Hepatocyte (in vitro differentiated cells): ENCODE results near the gene PSD. TPM values are rescaled to one million over a fixed set of nuclear protein-coding genes. Genes with fewer than 3 reads are reported as not detected.
A peak's percentile ranks its signal among the peaks of the same experiment; 100 is the strongest.

Source experiments
- DNase-seq: peaks from one replicate; pipeline ENCODE4 v3.0.0-alpha.2; 2016; ENCODE audit warnings: low spot score
- H2AFZ ChIP-seq: fragments of 200-600 bp; sonication (generic); 2 replicates; pipeline ENCODE4 v1.6.0; 2016; ENCODE audit warnings: antibody characterized with exemption, mild to moderate bottlenecking
- H3K27ac ChIP-seq: fragments of 200-600 bp; sonication (generic); 2 replicates; pipeline ENCODE4 v1.5.1; 2016; ENCODE audit warnings: mild to moderate bottlenecking
- H3K27me3 ChIP-seq: fragments of 200-600 bp; sonication (generic); 2 replicates; pipeline ENCODE4 v1.6.1; 2016
- H3K36me3 ChIP-seq: fragments of 200-600 bp; sonication (generic); replicated peaks from 2 replicates; pipeline ENCODE4 v1.5.1; 2016; ENCODE audit warnings: low read depth; ENCODE audit not compliant: insufficient read depth
- H3K4me1 ChIP-seq: fragments of 200-600 bp; sonication (generic); 2 replicates; pipeline ENCODE4 v1.5.1; 2016; ENCODE audit warnings: mild to moderate bottlenecking, moderate library complexity; ENCODE audit not compliant: insufficient read depth
- H3K4me2 ChIP-seq: fragments of 200-600 bp; sonication (generic); 2 replicates; pipeline ENCODE4 v1.6.0; 2016
- H3K4me3 ChIP-seq: fragments of 200-600 bp; sonication (generic); 2 replicates; pipeline ENCODE4 v1.5.1; 2016; ENCODE audit warnings: mild to moderate bottlenecking
- H3K79me2 ChIP-seq: fragments of 200-600 bp; sonication (generic); 2 replicates; pipeline ENCODE4 v1.6.0; 2017; ENCODE audit warnings: mild to moderate bottlenecking
- H3K9me2 ChIP-seq: fragments of 200-600 bp; sonication (generic); replicated peaks from 2 replicates; pipeline ENCODE4 v1.6.0; 2017; ENCODE audit warnings: mild to moderate bottlenecking; ENCODE audit not compliant: insufficient read depth
- H3K9me3 ChIP-seq: fragments of 200-600 bp; sonication (generic); 2 replicates; pipeline ENCODE4 v1.5.1; 2016; ENCODE audit warnings: low read depth, mild to moderate bottlenecking
- H4K20me1 ChIP-seq: fragments of 200-600 bp; sonication (generic); 2 replicates; pipeline ENCODE4 v1.6.0; 2016; ENCODE audit warnings: mild to moderate bottlenecking; ENCODE audit not compliant: insufficient read depth, poor library complexity, severe bottlenecking
- CTCF ChIP-seq: fragments of 200-600 bp; sonication (generic); IDR thresholded peaks from 2 replicates; pipeline ENCODE4 v1.5.1; 2016; ENCODE audit warnings: antibody characterized with exemption, mild to moderate bottlenecking; ENCODE audit not compliant: poor library complexity
- EZH2 ChIP-seq: fragments of 200-600 bp; sonication (generic); IDR thresholded peaks from 2 replicates; pipeline ENCODE4 v1.6.1; 2016; ENCODE audit warnings: antibody characterized with exemption, mild to moderate bottlenecking, borderline replicate concordance
- EZH2phosphoT487 ChIP-seq: fragments of 200-600 bp; sonication (generic); IDR thresholded peaks from one replicate; pipeline ENCODE4 v1.6.1; 2018; ENCODE audit warnings: antibody characterized with exemption, mild to moderate bottlenecking, low read depth, moderate library complexity; ENCODE audit not compliant: unreplicated experiment, severe bottlenecking
- WGBS: methylation state at CpG from one replicate; pipeline ENCODE4 v1.1.6; 2016; ENCODE audit warnings: low lambda C conversion rate; ENCODE audit errors: missing lambda C conversion rate; 5-methylcytosine and 5-hydroxymethylcytosine counted together
- polyA plus RNA-seq: library from polyadenylated mRNA; unstranded; fragments of >200 nt; fragmentation: Nextera tagmentation; extraction: Ambion mirVana; gene quantifications from 2 replicates; pipeline ENCODE4 v1.2.1, GENCODE V29; 2016
- total RNA-seq: library from RNA; depleted of rRNA; stranded (reverse); fragments of >200 nt; gene quantifications from 2 replicates; pipeline ENCODE4 v1.2.3, GENCODE V29; 2014

Gene PSD
- total and polyA plus RNA-seq, 2 experiments from 2014 or later = 13.1 to 20.1 TPM

GRCh38 chr10:102421507-102421756, 2.8 kb upstream of the PSD start:
- Histone ChIP-seq H3K27ac (peak overlapping the region; percentile 92), H3K79me2 (peaks cover 21% of the 10 kb centered on the region), H3K9me2 (no peaks in the 10 kb centered on the region), H3K36me3 (no peaks in the 10 kb centered on the region), H3K4me1 (peaks cover 24% of the 10 kb centered on the region), H3K27me3 (peaks cover 14% of the 10 kb centered on the region), H4K20me1 (peaks cover 5% of the 10 kb centered on the region), H3K9me3 (no peaks in the 10 kb centered on the region), H3K4me2 (peak overlapping the region; percentile 100), H2AFZ (peak overlapping the region; percentile 95), H3K4me3 (peak overlapping the region; percentile 63)
- no peak for DNase-seq
- no peak for TF ChIP-seq EZH2
- TF ChIP-seq EZH2phosphoT487 = no peak
- no peak for TF ChIP-seq CTCF
- 1% methylated on average over 9 of the region's 14 CpGs for WGBS

GRCh38 chr10:102420714-102421506, 2.3 kb upstream of the PSD start, which contains the start of gene FBXL15:
TSS of gene FBXL15 (plus strand) at chr10:102420836. CDS start at chr10:102421130, 294 bp downstream.
- 1% methylated on average over 50 of the region's 66 CpGs for WGBS
- Histone ChIP-seq H3K79me2 (peaks cover 17% of the 10 kb centered on the region), H3K4me1 (peaks cover 24% of the 10 kb centered on the region), H3K4me3 (peak within 1 kb of the TSS; percentile 63), H3K9me2 (no peaks in the 10 kb centered on the region), H2AFZ (peak within 1 kb of the TSS; percentile 95), H4K20me1 (peaks cover 5% of the 10 kb centered on the region), H3K4me2 (peak within 1 kb of the TSS; percentile 100), H3K27me3 (peaks cover 14% of the 10 kb centered on the region), H3K36me3 (no peaks in the 10 kb centered on the region), H3K27ac (peak within 1 kb of the TSS; percentile 92), H3K9me3 (no peaks in the 10 kb centered on the region)
- peak; percentile 99 for DNase-seq
- TF ChIP-seq CTCF (no peak), EZH2phosphoT487 (no peak), EZH2 (no peak)

GRCh38 chr10:102420181-102420713, 1.7 kb upstream of the PSD start:
- 2% methylated on average over 21 of the region's 21 CpGs for WGBS
- Histone ChIP-seq H3K4me3 (peak overlapping the region; percentile 63), H2AFZ (peak overlapping the region; percentile 78), H3K27ac (peak overlapping the region; percentile 92), H3K4me1 (peaks cover 24% of the 10 kb centered on the region), H4K20me1 (peaks cover 5% of the 10 kb centered on the region), H3K36me3 (no peaks in the 10 kb centered on the region), H3K9me2 (no peaks in the 10 kb centered on the region), H3K9me3 (no peaks in the 10 kb centered on the region), H3K79me2 (peaks cover 17% of the 10 kb centered on the region), H3K4me2 (peak overlapping the region; percentile 100), H3K27me3 (peaks cover 14% of the 10 kb centered on the region)
- TF ChIP-seq EZH2phosphoT487 (no peak), EZH2 (no peak), CTCF (no peak)
- DNase-seq = no peak
